ENCODE data around the gene GP1BB.

The GP1BB gene

GRCh38 chr22:19742160-19743066, 19.1 kb downstream of the GP1BB start:
- DNase-seq: no peak

GRCh38 chr22:19743081-19743480, 19.7 kb downstream of the GP1BB start:
- no peak for DNase-seq

GRCh38 chr22:19743651-19744050, 20.3 kb downstream of the GP1BB start:
- no peak for DNase-seq

GRCh38 chr22:19744350-19745006, 21.1 kb downstream of the GP1BB start:
- DNase-seq: no peak

GRCh38 chr22:19745155-19746101, 22.1 kb downstream of the GP1BB start:
- DNase-seq: no peak

GRCh38 chr22:19746726-19747125, 23.4 kb downstream of the GP1BB start:
- DNase-seq: no peak

- no peak for DNase-seq
Measured at GRCh38 chr22:19747551-19747950, 24.2 kb downstream of the GP1BB start.

- no peak for DNase-seq
Measured at GRCh38 chr22:19748139-19748538, 24.8 kb downstream of the GP1BB start.

- DNase-seq: no peak
Measured at GRCh38 chr22:19748991-19749664, 25.8 kb downstream of the GP1BB start.

GRCh38 chr22:19749876-19750275, 26.5 kb downstream of the GP1BB start:
- no peak for DNase-seq

GRCh38 chr22:19750507-19751490, 27.5 kb downstream of the GP1BB start:
- DNase-seq: no peak

- no peak for DNase-seq
Measured at GRCh38 chr22:19751497-19752245, 28.3 kb downstream of the GP1BB start.

- DNase-seq: no peak
Measured at GRCh38 chr22:19753090-19753842, 29.9 kb downstream of the GP1BB start.

- DNase-seq: no peak
Measured at GRCh38 chr22:19753996-19754700, 30.8 kb downstream of the GP1BB start.

GRCh38 chr22:19754701-19755144, 31.4 kb downstream of the GP1BB start:
- no peak for DNase-seq

GRCh38 chr22:19755145-19755710, 31.9 kb downstream of the GP1BB start:
- no peak for DNase-seq

GRCh38 chr22:19755722-19756287, 32.5 kb downstream of the GP1BB start:
- no peak for DNase-seq

All from NCI-H526 treated with DMSO at 0.1 percent for 48 hours (cell line).